GM19043 (cell line): Measurements from ENCODE around the gene SOCS6.
"Not testable (repeated sequence)": the region's sequence is repeated elsewhere in the genome, so short reads cannot be mapped to it uniquely, and the experiment has no call there.

ENCODE experiments used
- ATAC-seq: cut with Tn5 transposase; IDR thresholded peaks from one replicate; pipeline ENCODE4 v1.9.1; 2021; ENCODE audit warnings: low read depth; ENCODE audit not compliant: unreplicated experiment

SOCS6 gene

DNA sequence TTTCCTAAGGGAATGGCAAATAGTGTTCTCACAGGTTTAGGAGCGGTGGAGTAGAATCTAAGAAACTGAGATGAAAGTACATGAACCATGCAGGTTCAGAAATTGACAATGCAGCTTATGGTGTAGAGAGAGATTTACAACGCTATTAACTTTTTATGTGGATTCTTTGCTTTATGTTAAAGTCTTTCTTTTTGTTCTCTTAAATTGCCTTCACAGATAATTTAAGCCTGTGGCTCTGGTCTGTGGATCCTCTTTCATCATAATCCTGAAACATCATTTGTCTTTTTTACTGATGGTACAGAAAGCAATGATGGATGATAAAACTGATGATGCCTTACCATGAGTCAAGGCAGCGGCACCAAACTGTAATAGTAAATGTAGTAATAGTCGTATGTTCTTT lies 30.3 kb downstream of the SOCS6 start:
- no peak for ATAC-seq

GRCh38 chr18:70321616-70322015 lies 32.8 kb downstream of the SOCS6 start:
- ATAC-seq, result no peak

- ATAC-seq, result no peak
Measured at GRCh38 chr18:70322385-70322784, 33.5 kb downstream of the SOCS6 start.

GRCh38 chr18:70322928-70323327 lies 34.1 kb downstream of the SOCS6 start:
- ATAC-seq, result no peak

GRCh38 chr18:70324897-70325296 lies 36.1 kb downstream of the SOCS6 start:
- no peak for ATAC-seq

DNA sequence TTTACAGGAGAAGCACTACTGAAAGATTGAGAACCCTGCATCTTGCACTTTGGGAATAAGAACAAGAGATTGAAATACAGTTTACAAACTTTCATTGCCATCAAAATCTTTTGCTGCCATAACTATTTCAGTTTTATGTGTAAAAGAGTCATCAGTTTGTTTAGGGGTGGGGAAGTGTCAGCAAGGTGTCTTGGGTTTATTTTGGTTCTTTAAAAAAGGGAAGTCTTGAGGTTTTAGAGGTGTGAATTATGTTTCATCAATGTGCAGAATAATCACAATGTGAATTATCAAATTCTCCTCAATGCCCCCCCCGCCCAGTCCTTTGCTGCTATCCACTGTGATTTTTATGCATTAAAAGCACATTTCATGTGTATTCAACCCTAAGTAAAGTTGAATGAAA lies 37.4 kb downstream of the SOCS6 start:
- no peak for ATAC-seq

DNA sequence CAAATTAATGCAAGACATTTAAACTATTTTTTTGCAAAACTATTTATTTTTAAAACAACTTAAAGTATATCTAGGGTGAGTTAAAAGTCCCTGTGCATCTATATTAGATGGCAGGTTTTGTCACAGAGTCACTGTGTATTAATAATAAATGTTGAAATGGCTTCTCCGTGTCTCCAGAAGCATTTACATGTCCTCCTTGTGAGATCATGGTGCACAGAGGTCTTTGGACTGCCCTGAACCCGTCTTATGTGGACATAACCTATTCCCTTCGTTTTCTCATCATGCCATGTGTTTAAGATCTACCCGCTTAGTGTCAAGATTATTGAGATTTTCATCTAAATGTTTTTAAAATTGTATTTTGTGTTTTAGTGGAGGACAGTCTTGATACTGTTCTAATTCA lies 39.3 kb downstream of the SOCS6 start:
- no peak for ATAC-seq

DNA sequence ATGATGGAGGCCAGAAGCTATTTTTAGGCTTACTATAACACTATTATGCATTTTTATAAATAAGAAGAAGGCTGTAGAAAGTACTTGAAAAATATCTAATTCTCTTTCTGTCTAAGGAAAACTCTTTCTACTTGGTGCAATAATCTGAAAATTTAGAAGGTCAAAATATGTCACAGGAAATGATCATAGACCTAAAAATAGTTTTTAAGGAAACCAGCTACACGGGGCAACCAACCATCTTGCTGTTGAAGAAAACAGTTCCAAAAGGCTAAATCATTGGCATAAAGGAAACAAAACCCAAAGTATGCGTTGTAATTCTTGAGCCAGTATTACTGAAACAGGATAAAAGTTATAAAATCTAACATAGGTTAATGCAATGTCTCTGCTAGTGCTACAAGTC lies 40.2 kb downstream of the SOCS6 start:
- no peak for ATAC-seq

GRCh38 chr18:70330887-70331286 lies 42.0 kb downstream of the SOCS6 start:
- no peak for ATAC-seq

GRCh38 chr18:70331456-70332097 lies 42.7 kb downstream of the SOCS6 start:
- no peak for ATAC-seq

- no peak for ATAC-seq
Measured at GRCh38 chr18:70332694-70333093, 43.8 kb downstream of the SOCS6 start.

- ATAC-seq, result no peak
Measured at GRCh38 chr18:70333316-70333715, 44.5 kb downstream of the SOCS6 start.

DNA sequence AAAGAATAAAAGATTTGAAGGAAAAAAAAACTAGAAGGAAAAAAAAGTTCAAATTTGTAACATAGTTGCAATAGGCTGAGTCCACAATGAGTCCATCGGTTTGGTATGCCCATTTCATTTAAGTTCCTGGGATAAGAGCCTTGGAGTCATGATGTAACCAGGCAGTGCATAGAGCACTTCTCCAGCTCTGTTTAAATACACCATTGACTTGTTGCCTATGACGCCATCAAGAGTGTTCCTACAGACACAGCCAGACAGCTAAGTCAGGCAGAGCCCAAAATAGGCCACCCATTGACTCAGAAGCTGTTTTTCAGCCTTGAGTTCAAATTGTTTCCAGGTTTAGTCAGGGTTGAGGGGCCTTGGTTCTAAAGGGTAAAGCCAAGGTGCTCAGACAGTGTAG lies 44.9 kb downstream of the SOCS6 start:
- no peak for ATAC-seq

GRCh38 chr18:70334264-70334663 lies 45.4 kb downstream of the SOCS6 start:
- no peak for ATAC-seq

GRCh38 chr18:70334728-70335329 lies 46.0 kb downstream of the SOCS6 start:
- no peak for ATAC-seq

DNA sequence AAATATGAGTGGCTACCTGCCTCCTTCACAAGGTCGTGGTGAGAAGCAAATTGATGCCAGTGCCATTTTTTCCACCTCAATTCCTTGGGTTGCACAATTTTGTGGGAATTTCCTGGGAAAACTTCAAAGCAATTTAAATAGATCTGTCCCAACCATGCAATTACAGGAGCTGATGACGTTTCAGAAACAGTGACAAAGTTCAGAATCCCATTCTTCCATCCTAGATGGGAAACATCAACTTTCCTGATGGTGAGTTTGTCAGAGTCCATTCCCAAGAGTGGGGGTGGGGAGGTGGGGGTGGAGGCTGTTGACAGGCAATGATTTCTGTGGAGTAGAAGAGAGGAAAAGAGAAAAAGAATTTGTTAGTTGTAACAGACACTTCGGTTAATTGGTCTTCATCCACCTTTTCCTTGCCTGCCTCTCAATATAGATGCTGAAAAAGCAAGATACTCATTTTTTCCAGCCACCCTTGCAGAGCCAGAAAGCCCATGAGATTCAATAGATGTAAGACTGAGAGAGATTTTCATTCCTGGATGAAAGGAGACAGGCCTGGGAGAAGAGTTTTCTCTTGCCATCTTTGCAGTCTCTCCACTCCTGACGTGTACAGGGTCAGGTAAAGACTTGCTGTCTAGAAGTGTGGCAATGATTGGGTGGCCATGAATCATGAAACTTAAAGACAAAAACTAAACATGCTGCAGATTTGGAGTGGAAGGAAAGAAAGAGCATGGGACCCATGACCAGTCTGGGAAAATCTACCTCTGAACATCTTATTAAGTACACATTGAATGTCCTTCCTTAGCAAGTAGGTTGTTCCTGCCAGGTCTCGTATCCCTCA lies 47.3 kb downstream of the SOCS6 start:
- no peak for ATAC-seq

DNA sequence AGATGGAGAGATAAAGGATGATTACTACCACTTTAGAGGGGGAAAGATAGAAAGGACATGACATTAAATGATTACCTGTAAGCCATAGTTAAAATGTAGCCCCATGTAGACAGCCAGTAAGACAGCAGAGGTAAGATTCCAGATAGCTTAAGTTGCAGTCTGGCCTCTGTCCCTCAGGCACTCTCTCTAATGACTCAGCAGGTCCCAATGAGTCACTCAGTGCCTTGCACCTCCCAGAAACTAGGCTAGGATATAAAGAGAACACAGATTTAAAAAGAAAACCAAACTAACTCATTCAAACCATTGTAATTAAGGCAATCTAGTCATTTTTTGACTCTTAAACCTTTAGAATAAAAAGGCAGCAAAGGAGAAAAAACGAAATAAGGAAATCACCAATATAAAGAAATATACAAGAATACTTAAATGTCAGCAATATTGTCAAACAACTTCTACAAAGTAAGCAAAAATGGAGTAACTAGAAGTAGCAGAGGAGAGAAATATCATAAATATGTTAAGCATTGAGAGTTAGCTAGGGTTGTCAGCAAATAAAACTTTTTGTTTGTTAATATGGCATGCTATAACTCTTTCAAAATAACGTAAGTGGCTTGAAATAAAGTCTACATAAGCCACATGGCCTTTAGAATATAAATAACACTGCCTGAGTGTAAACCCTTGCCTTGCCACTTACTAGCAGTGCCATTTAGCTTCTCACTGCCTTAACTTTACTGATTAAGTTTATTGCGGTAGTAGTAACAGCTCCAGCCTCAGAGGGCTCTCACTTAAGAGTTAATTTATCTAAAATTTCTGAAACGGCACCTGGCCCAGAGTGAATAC lies 48.5 kb downstream of the SOCS6 start:
- no peak for ATAC-seq

GRCh38 chr18:70338890-70339289 lies 50.0 kb downstream of the SOCS6 start:
- no peak for ATAC-seq

DNA sequence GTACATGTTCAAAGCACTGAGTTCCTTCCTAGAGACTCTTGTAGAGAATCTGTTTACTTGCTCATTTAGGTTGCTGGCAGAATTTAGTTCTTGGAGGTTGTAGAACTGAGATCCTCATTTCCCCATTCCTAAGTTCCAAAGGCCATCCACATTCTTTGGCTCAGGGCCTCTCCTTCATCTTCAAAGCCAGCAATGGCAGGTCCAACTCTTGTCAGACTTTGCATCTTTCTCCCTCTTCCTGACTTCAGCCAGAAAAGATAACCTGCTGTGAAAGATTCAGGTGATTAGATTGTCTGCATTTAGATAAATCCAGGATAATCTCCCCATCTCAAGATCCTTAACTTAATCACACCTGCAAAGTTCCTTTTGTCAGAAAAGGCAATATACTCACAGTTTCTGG lies 51.1 kb downstream of the SOCS6 start:
- ATAC-seq, result no peak

DNA sequence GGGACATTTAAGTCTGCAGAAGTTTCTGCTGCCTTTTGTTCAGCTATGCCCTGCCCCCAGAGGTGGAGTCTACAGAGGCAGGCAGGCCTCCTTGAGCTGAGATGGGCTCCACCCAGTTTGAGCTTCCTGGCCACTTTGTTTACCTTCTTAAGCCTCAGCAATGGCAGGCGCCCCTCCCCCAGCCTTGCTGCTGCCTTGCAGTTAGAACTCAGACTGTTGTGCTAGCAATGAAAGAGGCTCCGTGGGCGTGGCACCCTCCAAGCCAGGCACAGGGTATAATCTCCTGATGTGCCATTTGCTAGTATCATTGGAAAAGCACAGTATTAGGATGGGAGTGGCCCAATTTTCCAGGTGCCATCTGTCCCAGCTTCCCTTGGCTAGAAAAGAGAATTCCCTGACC lies 59.6 kb downstream of the SOCS6 start:
- not testable (repeated sequence) for ATAC-seq

GRCh38 chr18:70349316-70349715 lies 60.5 kb downstream of the SOCS6 start:
- no peak for ATAC-seq
